A673 (cell line): ENCODE results near the gene MEF2A. TPM values are rescaled to one million over a fixed set of nuclear protein-coding genes. Genes with fewer than 3 reads are reported as not detected.

Experiments
- BruUV-seq: library from RNA; stranded (reverse); fragments of 400-500 nt; replicated peaks from 2 replicates; lab custom pipeline; 2021; lab: Mats Ljungman, UMichigan
- CTCF ChIA-PET: fragments of 300-600 bp; sonication (Branson Sonifier 250); formaldehyde crosslinking; loops from one replicate; lab custom pipeline; 2022; ENCODE audit warnings: antibody characterized with exemption; lab: Charles Lee
- POLR2A ChIA-PET: fragments of 300-600 bp; sonication (Branson Sonifier 250); formaldehyde crosslinking; loops from one replicate; lab custom pipeline; 2022; ENCODE audit warnings: antibody characterized with exemption; ENCODE audit not compliant: low non-redundant PET; lab: Charles Lee
- DNase-seq: peaks from one replicate; pipeline ENCODE4 v3.0.0-alpha.2; 2015; ENCODE audit warnings: low spot score
- H3K27ac ChIP-seq: fragments of 200-600 bp; sonication (generic); 2 replicates; pipeline ENCODE4 v1.5.1; 2016; ENCODE audit warnings: mixed run types, low read depth, mild to moderate bottlenecking, mixed read lengths, antibody characterized with exemption, low read length; ENCODE audit not compliant: poor library complexity, severe bottlenecking
- H3K27me3 ChIP-seq: fragments of 200-600 bp; sonication (generic); replicated peaks from 2 replicates; pipeline ENCODE4 v1.6.1; 2017; ENCODE audit warnings: mixed run types, low read depth, mild to moderate bottlenecking, mixed read lengths, antibody characterized with exemption, low read length; ENCODE audit not compliant: insufficient read depth, poor library complexity
- H3K36me3 ChIP-seq: fragments of 200-600 bp; sonication (generic); 2 replicates; pipeline ENCODE4 v1.6.1; 2016; ENCODE audit warnings: mixed run types, mild to moderate bottlenecking, mixed read lengths, antibody characterized with exemption, low read length; ENCODE audit not compliant: insufficient read depth, poor library complexity, severe bottlenecking
- H3K4me1 ChIP-seq: fragments of 200-600 bp; sonication (generic); 2 replicates; pipeline ENCODE4 v1.6.1; 2017; ENCODE audit warnings: mixed run types, mild to moderate bottlenecking, mixed read lengths, antibody characterized with exemption, low read length; ENCODE audit not compliant: insufficient read depth, poor library complexity, severe bottlenecking
- H3K4me3 ChIP-seq: fragments of 200-600 bp; sonication (generic); 2 replicates; pipeline ENCODE4 v1.5.1; 2016; ENCODE audit warnings: low read depth, mixed run types, mild to moderate bottlenecking, mixed read lengths, low read length; ENCODE audit not compliant: poor library complexity, severe bottlenecking
- H3K9me3 ChIP-seq: fragments of 200-600 bp; sonication (generic); 2 replicates; pipeline ENCODE4 v1.6.1; 2016; ENCODE audit warnings: mixed run types, low read depth, mild to moderate bottlenecking, mixed read lengths, antibody characterized with exemption, low read length; ENCODE audit not compliant: poor library complexity, severe bottlenecking
- CTCF ChIP-seq: fragments of 300-800, 200-600 bp; sonication (generic); conservative IDR thresholded peaks from 2 replicates; pipeline ENCODE4 v1.5.1; 2017; ENCODE audit warnings: low read depth, mild to moderate bottlenecking, antibody characterized with exemption, low read length, moderate library complexity, mixed read lengths
- EZH2 ChIP-seq: fragments of 200-600 bp; sonication (generic); IDR thresholded peaks from 2 replicates; pipeline ENCODE4 v1.6.1; 2017; ENCODE audit warnings: borderline replicate concordance, low read depth, mild to moderate bottlenecking, mixed read lengths, antibody characterized with exemption, low read length; ENCODE audit not compliant: poor library complexity, severe bottlenecking
- intact Hi-C: fragments of 100-400 bp; cut with micrococcal nuclease; formaldehyde crosslinking; loops from one replicate; pipeline ENCODE4 v1.10.0; 2022; ENCODE audit not compliant: unreplicated experiment
- total RNA-seq: library from RNA; stranded (reverse); gene quantifications from 2 replicates; pipeline ENCODE4 v1.2.3, GENCODE V29; 2021

The MEF2A gene
- total RNA-seq, 1 experiment from 2014 or later = 26.4 TPM

DNA sequence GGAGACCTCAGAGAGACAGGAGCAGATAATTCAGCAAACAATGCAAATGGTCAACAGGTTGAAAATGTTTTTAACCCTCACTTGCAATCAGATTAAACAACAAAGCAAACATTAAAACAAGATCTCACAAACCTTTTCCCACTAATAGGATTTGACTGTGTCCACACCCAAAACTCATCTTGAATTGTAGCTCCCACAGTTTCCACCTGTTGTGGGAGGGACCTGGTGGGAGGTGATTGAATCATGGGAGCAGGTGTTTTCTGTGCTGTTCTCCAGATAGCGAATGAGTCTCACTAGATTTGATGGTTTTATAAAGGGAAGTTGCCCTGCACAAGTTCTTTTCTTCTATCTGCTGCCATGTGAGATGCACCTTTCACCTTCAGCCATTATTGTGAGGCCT, 168.8 kb downstream of the MEF2A start:
- H3K36me3 ChIP-seq = peaks cover 3% of the 10 kb centered on the region
- no TSS peak for BruUV-seq
- no peaks in the 10 kb centered on the region for H3K9me3 ChIP-seq
- ChIA-PET POLR2A (no interaction called here), CTCF (no interaction called here)
- DNase-seq = no peak
- no peak overlapping the region for H3K4me3 ChIP-seq
- TF ChIP-seq CTCF = no peak
- no peak for TF ChIP-seq EZH2
- intact Hi-C loops = loop anchor here (10.0 kb wide), 1 partner anchor 630 kb away; the partner anchor contains the start of gene SYNM
- no peak overlapping the region for H3K27ac ChIP-seq
- no peaks in the 10 kb centered on the region for H3K27me3 ChIP-seq
- H3K4me1 ChIP-seq = peaks cover 4% of the 10 kb centered on the region

DNA sequence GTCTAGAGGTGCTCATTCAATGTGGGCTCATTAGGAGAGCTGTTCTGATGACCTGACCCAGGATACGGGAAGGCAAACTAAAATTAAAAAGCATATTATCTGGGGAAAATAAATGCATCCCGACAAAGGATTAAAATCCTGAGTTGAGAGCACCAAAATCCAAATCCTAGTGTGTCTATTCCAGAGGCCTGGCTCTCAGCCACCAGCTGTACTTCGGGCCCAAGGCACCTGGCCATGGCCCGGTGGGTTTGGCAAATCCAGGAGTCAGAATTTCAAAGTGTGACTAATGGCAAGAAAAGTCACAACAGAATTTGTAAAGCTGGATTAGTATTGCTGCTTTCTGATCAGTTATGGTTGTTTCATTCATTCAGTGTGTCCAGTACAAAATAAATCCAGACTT, 170.1 kb downstream of the MEF2A start:
- intact Hi-C loops = loop anchor here (10.0 kb wide), 1 partner anchor 631 kb away; the partner anchor contains the start of gene SYNM
- Histone ChIP-seq H3K4me3 (no peak overlapping the region), H3K9me3 (no peaks in the 10 kb centered on the region), H3K27ac (no peak overlapping the region), H3K36me3 (peaks cover 2% of the 10 kb centered on the region), H3K4me1 (peaks cover 4% of the 10 kb centered on the region), H3K27me3 (no peaks in the 10 kb centered on the region)
- BruUV-seq = no TSS peak
- ChIA-PET POLR2A (no interaction called here), CTCF (no interaction called here)
- TF ChIP-seq CTCF (no peak), EZH2 (no peak)
- DNase-seq = no peak

- Histone ChIP-seq H3K36me3 (no peaks in the 10 kb centered on the region), H3K4me3 (no peak overlapping the region), H3K27ac (no peak overlapping the region), H3K4me1 (peaks cover 4% of the 10 kb centered on the region), H3K9me3 (no peaks in the 10 kb centered on the region), H3K27me3 (no peaks in the 10 kb centered on the region)
- ChIA-PET POLR2A (no interaction called here), CTCF (no interaction called here)
- intact Hi-C loops = loop anchor here (10.0 kb wide), 1 partner anchor 632 kb away; the partner anchor contains the start of gene SYNM
- TF ChIP-seq CTCF = no peak
- no peak for TF ChIP-seq EZH2
- no TSS peak for BruUV-seq
- DNase-seq = no peak
Measured at GRCh38 chr15:99736702-99737101, 170.9 kb downstream of the MEF2A start.
